Measurements from ENCODE around the gene UST.

The UST gene

DNA sequence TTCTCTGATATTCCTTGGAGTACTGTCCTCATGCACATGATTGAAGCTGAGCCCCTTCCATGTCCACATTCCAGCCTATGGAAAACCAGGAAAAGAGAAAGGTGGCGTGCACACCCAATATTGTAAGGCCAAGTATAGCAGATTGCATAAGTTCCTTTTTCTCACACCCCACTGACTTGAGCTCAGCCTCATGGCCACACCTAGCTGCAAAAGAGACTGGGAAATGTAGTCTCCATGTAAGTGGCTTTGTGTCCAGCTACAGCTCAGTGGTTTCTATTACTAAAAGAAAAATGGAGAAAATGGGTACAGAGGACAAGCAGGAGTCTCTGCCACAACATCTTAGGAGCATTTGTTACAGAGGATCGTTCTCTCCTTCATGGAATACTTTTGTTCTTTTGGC is 10.8 kb upstream of the UST start:
- TF ChIP-seq, protein P1, sequence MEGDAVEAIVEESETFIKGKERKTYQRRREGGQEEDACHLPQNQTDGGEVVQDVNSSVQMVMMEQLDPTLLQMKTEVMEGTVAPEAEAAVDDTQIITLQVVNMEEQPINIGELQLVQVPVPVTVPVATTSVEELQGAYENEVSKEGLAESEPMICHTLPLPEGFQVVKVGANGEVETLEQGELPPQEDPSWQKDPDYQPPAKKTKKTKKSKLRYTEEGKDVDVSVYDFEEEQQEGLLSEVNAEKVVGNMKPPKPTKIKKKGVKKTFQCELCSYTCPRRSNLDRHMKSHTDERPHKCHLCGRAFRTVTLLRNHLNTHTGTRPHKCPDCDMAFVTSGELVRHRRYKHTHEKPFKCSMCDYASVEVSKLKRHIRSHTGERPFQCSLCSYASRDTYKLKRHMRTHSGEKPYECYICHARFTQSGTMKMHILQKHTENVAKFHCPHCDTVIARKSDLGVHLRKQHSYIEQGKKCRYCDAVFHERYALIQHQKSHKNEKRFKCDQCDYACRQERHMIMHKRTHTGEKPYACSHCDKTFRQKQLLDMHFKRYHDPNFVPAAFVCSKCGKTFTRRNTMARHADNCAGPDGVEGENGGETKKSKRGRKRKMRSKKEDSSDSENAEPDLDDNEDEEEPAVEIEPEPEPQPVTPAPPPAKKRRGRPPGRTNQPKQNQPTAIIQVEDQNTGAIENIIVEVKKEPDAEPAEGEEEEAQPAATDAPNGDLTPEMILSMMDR (IDR thresholded peaks at IDR 0.05; ENCODE audit: insufficient read depth, low read length, poor library complexity, severe bottlenecking), result no peak
- TF ChIP-seq EZH2phosphoT487 (conservative IDR thresholded peaks at IDR 0.05; ENCODE audit: low read length), result no peak

GRCh38 chr6:148736774-148737412 is 9.9 kb upstream of the UST start:
- H3K79me2 ChIP-seq (ENCODE audit: insufficient read depth, low read length), result no peaks in the 10 kb centered on the region
- H3K36me3 ChIP-seq (ENCODE audit: low read length), result no peaks in the 10 kb centered on the region
- no peaks in the 10 kb centered on the region for H3K9me3 ChIP-seq (ENCODE audit: insufficient read depth, low read length)
- H3F3A ChIP-seq (ENCODE audit: insufficient read depth), result no peaks in the 10 kb centered on the region
- H3K9me2 ChIP-seq (replicated peaks; ENCODE audit: insufficient read depth, low read length), result no peaks in the 10 kb centered on the region
- H3K27ac ChIP-seq (ENCODE audit: low read depth, low read length), result no peak overlapping the region
- no peak overlapping the region for H2AFZ ChIP-seq (ENCODE audit: low read depth, low read length, severe bottlenecking)
- H3K4me3 ChIP-seq (ENCODE audit: insufficient read depth, low read length, poor library complexity, severe bottlenecking), result no peak overlapping the region
- H3K4me2 ChIP-seq (ENCODE audit: low read depth, low read length, poor library complexity, severe bottlenecking), result no peak overlapping the region
- no peaks in the 10 kb centered on the region for H3K27me3 ChIP-seq (ENCODE audit: low read length)
- no peak for TF ChIP-seq EZH2phosphoT487 (conservative IDR thresholded peaks at IDR 0.05; ENCODE audit: low read length)
- TF ChIP-seq, protein P1 (IDR thresholded peaks at IDR 0.05; ENCODE audit: insufficient read depth, low read length, poor library complexity, severe bottlenecking), result no peak
- H4K20me1 ChIP-seq (ENCODE audit: low read depth, low read length), result no peaks in the 10 kb centered on the region
- H3K9ac ChIP-seq (ENCODE audit: low read length), result no peak overlapping the region

More for the DNA sequence above, 10.8 kb upstream of the UST start:
- no peaks in the 10 kb centered on the region for H3K9me2 ChIP-seq (replicated peaks; ENCODE audit: insufficient read depth, low read length)
- H3K79me2 ChIP-seq (ENCODE audit: insufficient read depth, low read length), result no peaks in the 10 kb centered on the region
- H3K27ac ChIP-seq (ENCODE audit: low read depth, low read length), result no peak overlapping the region
- no peak overlapping the region for H3K4me3 ChIP-seq (ENCODE audit: insufficient read depth, low read length, poor library complexity, severe bottlenecking)
- no peaks in the 10 kb centered on the region for H4K20me1 ChIP-seq (ENCODE audit: low read depth, low read length)
- H3F3A ChIP-seq (ENCODE audit: insufficient read depth), result no peaks in the 10 kb centered on the region
- H3K27me3 ChIP-seq (ENCODE audit: low read length), result no peaks in the 10 kb centered on the region
- H3K4me2 ChIP-seq (ENCODE audit: low read depth, low read length, poor library complexity, severe bottlenecking), result no peak overlapping the region
- H3K9ac ChIP-seq (ENCODE audit: low read length), result no peak overlapping the region
- no peaks in the 10 kb centered on the region for H3K36me3 ChIP-seq (ENCODE audit: low read length)
- no peak overlapping the region for H2AFZ ChIP-seq (ENCODE audit: low read depth, low read length, severe bottlenecking)
- H3K9me3 ChIP-seq (ENCODE audit: insufficient read depth, low read length), result no peaks in the 10 kb centered on the region

DNA sequence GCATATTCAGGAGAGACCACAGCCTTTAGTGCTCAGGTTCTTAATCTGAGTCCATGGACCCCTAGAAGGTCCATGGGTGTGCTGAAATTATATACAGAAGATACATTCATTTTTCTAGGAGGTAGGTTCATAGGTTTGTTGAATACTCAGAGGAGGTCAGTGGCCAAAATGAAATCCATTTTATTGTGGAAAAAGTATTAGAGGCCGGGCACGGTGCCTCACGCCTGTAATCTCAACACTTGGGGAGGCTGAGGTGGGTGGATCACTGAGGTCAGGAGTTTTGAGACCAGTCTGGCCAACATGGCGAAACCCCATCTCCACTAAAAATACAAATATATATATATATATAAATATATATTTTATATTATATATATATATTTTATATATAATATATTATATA is 9.0 kb upstream of the UST start:
- no peak overlapping the region for H3K4me3 ChIP-seq (ENCODE audit: insufficient read depth, low read length, poor library complexity, severe bottlenecking)
- H3K9me2 ChIP-seq (replicated peaks; ENCODE audit: insufficient read depth, low read length), result no peaks in the 10 kb centered on the region
- H3K9me3 ChIP-seq (ENCODE audit: insufficient read depth, low read length), result no peaks in the 10 kb centered on the region
- no peak overlapping the region for H3K4me2 ChIP-seq (ENCODE audit: low read depth, low read length, poor library complexity, severe bottlenecking)
- no peaks in the 10 kb centered on the region for H3K36me3 ChIP-seq (ENCODE audit: low read length)
- H3F3A ChIP-seq (ENCODE audit: insufficient read depth), result no peaks in the 10 kb centered on the region
- H3K79me2 ChIP-seq (ENCODE audit: insufficient read depth, low read length), result no peaks in the 10 kb centered on the region
- H3K27me3 ChIP-seq (ENCODE audit: low read length), result no peaks in the 10 kb centered on the region
- H3K9ac ChIP-seq (ENCODE audit: low read length), result no peak overlapping the region
- no peak overlapping the region for H3K27ac ChIP-seq (ENCODE audit: low read depth, low read length)
- no peak for TF ChIP-seq EZH2phosphoT487 (conservative IDR thresholded peaks at IDR 0.05; ENCODE audit: low read length)
- TF ChIP-seq, protein P1 (IDR thresholded peaks at IDR 0.05; ENCODE audit: insufficient read depth, low read length, poor library complexity, severe bottlenecking), result no peak
- no peak overlapping the region for H2AFZ ChIP-seq (ENCODE audit: low read depth, low read length, severe bottlenecking)
- no peaks in the 10 kb centered on the region for H4K20me1 ChIP-seq (ENCODE audit: low read depth, low read length)

All from SU-DHL-6 (cell line).